Activated CD4-positive, alpha-beta T cell treated with anti-CD3 and anti-CD28 coated beads for 36 hours (primary cell): ENCODE data around the gene GRAP2. TPM values are rescaled to one million over a fixed set of nuclear protein-coding genes. Genes with fewer than 3 reads are reported as not detected.
"Not testable (repeated sequence)": the region's sequence is repeated elsewhere in the genome, so short reads cannot be mapped to it uniquely, and the experiment has no call there.

Experiments
- ATAC-seq: fragments of 200-7000 bp; cut with Tn5 transposase; one replicate; pipeline ENCODE4 v1.10.0; 2021; ENCODE audit warnings: mild to moderate bottlenecking, moderate library complexity
- CTCF ChIA-PET: fragments of 350-600 bp; sonication (Branson Sonifier 250); formaldehyde crosslinking; loops from one replicate; lab custom pipeline; 2021; ENCODE audit warnings: antibody characterized with exemption; lab: Charles Lee
- POLR2A ChIA-PET: fragments of 350-600 bp; sonication (Branson Sonifier 250); formaldehyde crosslinking; loops from one replicate; lab custom pipeline; 2021; ENCODE audit warnings: antibody characterized with exemption, inconsistent platforms; lab: Charles Lee
- DNase-seq: peaks from one replicate; pipeline ENCODE4 v3.0.0-alpha.2; 2020
- H3K27ac Mint-ChIP-seq: one replicate; pipeline ENCODE4 v1.8.0; 2021; ENCODE audit warnings: mixed read lengths
- H3K27me3 Mint-ChIP-seq: one replicate; pipeline ENCODE4 v1.8.0; 2021; ENCODE audit warnings: mixed read lengths
- H3K36me3 Mint-ChIP-seq: one replicate; pipeline ENCODE4 v1.8.0; 2021; ENCODE audit warnings: low read depth, mixed read lengths
- H3K4me1 Mint-ChIP-seq: one replicate; pipeline ENCODE4 v1.8.0; 2021; ENCODE audit warnings: mixed read lengths
- H3K4me3 Mint-ChIP-seq: one replicate; pipeline ENCODE4 v1.8.0; 2021; ENCODE audit warnings: mild to moderate bottlenecking, moderate library complexity, mixed read lengths
- H3K9me3 Mint-ChIP-seq: one replicate; pipeline ENCODE4 v1.8.0; 2021; ENCODE audit warnings: low read depth, mixed read lengths
- intact Hi-C, 2 experiments: fragments of 100-400 bp; cut with DNase I in 1 of 2; cut with micrococcal nuclease in 1 of 2; formaldehyde crosslinking; loops; one replicate each; pipeline versions ENCODE4 v1.14.2 to v1.15.1; 2022 to 2024; cut with DNase I, micrococcal nuclease
- total RNA-seq, 2 experiments: library from RNA; stranded (reverse); gene quantifications; one replicate each; pipeline ENCODE4 v1.2.3, GENCODE V29; 2021

The GRAP2 gene
- total RNA-seq, 2 experiments from 2014 or later: 40.6 to 45.5 TPM

DNA sequence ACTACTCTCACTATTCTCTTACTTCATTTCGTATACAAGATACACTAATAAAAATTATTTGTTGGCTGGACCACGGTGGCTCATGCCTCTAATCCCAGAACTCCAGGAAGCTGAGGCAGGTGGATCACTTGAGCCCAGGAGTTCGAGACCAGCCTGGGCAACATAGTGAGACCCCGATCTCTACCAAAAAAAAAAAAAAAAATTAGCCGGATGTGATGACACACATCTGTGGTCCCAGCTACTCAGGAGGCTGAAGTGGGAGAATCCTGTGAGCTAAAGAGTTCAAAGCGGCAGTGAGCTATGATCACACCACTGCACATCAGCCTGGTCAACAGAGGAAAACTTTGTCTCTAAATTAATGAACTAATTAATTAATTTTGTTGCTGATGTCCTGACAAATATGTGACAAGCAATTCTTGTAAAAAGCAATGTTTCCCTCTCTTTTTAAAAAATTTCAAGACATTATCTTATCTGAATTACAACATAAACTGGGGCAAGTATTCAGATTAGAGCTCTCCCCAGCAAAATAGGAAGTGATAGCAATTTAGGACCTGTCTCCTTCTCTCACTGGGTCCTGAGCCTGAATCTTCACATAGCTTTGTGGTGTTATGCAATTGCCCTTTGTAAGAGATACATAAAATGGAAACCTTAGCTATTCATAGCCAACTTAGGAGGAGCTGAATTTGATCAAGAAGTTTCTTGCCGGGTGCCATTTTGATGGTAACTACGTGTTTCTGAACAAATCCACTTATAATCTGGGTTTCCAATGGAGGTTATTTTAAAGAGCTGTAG lies 41.8 kb downstream of the GRAP2 start:
- ChIA-PET CTCF (interaction anchor here (0.6 to 2.9 kb wide), 21 partner anchors 8 to 450 kb away, joined by 3 to 29 read pairs (median 4); no protein-coding TSS in a partner anchor), POLR2A (interaction anchor here (0.6 to 1.3 kb wide), 8 partner anchors 10 to 701 kb away, joined by 3 to 6 read pairs (median 3); partner anchors contain the start of genes MIEF1 and TNRC6B)
- Mint-ChIP-seq H3K4me1 (peaks cover 93% of the 10 kb centered on the region), H3K27ac (peak overlapping the region; percentile 90), H3K4me3 (peak overlapping the region; percentile 57), H3K9me3 (no peaks in the 10 kb centered on the region), H3K36me3 (no peaks in the 10 kb centered on the region), H3K27me3 (no peaks in the 10 kb centered on the region)
- no peak for DNase-seq
- intact Hi-C loops: loop anchor here (5.0 to 10.0 kb wide), 3 partner anchors 320 to 402 kb away; partner anchors contain the start of gene ADSL (in 1 of the 2)
- peak; percentile 20 for ATAC-seq

DNA sequence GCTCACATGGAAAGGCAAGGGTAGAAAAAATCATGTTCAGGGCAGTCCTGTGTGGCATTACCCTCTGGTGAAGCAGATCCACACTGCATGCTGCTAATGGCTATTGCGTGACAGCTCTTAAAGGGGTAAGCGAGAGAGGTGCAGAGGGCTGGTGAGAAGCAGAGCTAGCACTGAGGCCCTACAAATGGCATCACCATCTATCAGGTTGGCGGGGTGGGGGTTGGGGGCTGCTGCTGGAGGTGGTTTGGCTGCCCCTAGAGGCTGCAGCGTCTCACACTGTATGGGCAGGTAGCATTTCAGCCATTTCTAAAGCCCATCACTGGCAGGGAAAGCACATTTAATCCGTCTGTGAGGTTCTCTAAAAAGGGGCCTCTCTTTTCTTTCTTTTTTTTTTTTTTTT lies 42.5 kb downstream of the GRAP2 start:
- ChIA-PET POLR2A (interaction anchor here (0.6 to 1.3 kb wide), 3 partner anchors 9 to 441 kb away, joined by 3 to 4 read pairs (median 3); partner anchors contain the start of gene MIEF1), CTCF (interaction anchor here (0.6 to 2.9 kb wide), 17 partner anchors 8 to 450 kb away, joined by 3 to 29 read pairs (median 4); no protein-coding TSS in a partner anchor)
- DNase-seq: peak; percentile 72
- no peaks in the 10 kb centered on the region for H3K27me3 Mint-ChIP-seq
- intact Hi-C loops: loop anchor here (5.0 to 10.0 kb wide), 3 partner anchors 321 to 401 kb away; partner anchors contain the start of gene ADSL (in 1 of the 2)
- no peaks in the 10 kb centered on the region for H3K9me3 Mint-ChIP-seq
- H3K36me3 Mint-ChIP-seq: no peaks in the 10 kb centered on the region
- H3K4me1 Mint-ChIP-seq: peaks cover 92% of the 10 kb centered on the region
- ATAC-seq: peak; percentile 15
- peak overlapping the region; percentile 57 for H3K4me3 Mint-ChIP-seq
- peak overlapping the region; percentile 90 for H3K27ac Mint-ChIP-seq

- ChIA-PET CTCF (interaction anchor here (0.7 to 2.9 kb wide), 7 partner anchors 8 to 99 kb away, joined by 3 to 29 read pairs (median 5); no protein-coding TSS in a partner anchor), POLR2A (interaction anchor here (1.3 kb wide), 1 partner anchor 9 kb away, joined by 4 read pairs; no protein-coding TSS in a partner anchor)
- peak overlapping the region; percentile 90 for H3K27ac Mint-ChIP-seq
- H3K4me3 Mint-ChIP-seq: peak overlapping the region; percentile 57
- DNase-seq (peak; percentile 48), ATAC-seq (no peak)
- H3K36me3 Mint-ChIP-seq: peaks cover 3% of the 10 kb centered on the region
- no peaks in the 10 kb centered on the region for H3K9me3 Mint-ChIP-seq
- intact Hi-C loops: loop anchor here (5.0 to 10.0 kb wide), 3 partner anchors 322 to 401 kb away; partner anchors contain the start of gene ADSL (in 1 of the 2)
- H3K4me1 Mint-ChIP-seq: peaks cover 92% of the 10 kb centered on the region
- no peaks in the 10 kb centered on the region for H3K27me3 Mint-ChIP-seq
Observed at GRCh38 chr22:39943953-39944872, 43.3 kb downstream of the GRAP2 start.

- Mint-ChIP-seq H3K36me3 (peaks cover 15% of the 10 kb centered on the region), H3K9me3 (no peaks in the 10 kb centered on the region), H3K4me1 (peaks cover 94% of the 10 kb centered on the region), H3K4me3 (no peak overlapping the region), H3K27me3 (no peaks in the 10 kb centered on the region), H3K27ac (no peak overlapping the region)
- CTCF ChIA-PET: interaction anchor here (0.8 to 1.6 kb wide), 10 partner anchors 9 to 79 kb away, joined by 3 to 7 read pairs (median 4); no protein-coding TSS in a partner anchor
- ATAC-seq: no peak
- POLR2A ChIA-PET: interaction anchor here (1.5 kb wide), 1 partner anchor 48 kb away, joined by 6 read pairs; no protein-coding TSS in a partner anchor
- intact Hi-C loops: loop anchor here in 1 of 2 experiments (5.0 to 10.0 kb wide), 2 partner anchors 324 to 399 kb away; partner anchors contain the start of gene ADSL
- DNase-seq: no peak
Observed at GRCh38 chr22:39946126-39946502, 45.2 kb downstream of the GRAP2 start.

- peak; percentile 27 for ATAC-seq
- H3K4me3 Mint-ChIP-seq: peak overlapping the region; percentile 50
- H3K36me3 Mint-ChIP-seq: peaks cover 20% of the 10 kb centered on the region
- intact Hi-C loops: loop anchor here in 1 of 2 experiments (5.0 to 10.0 kb wide), 2 partner anchors 324 to 398 kb away; partner anchors contain the start of gene ADSL
- DNase-seq: no peak
- no peaks in the 10 kb centered on the region for H3K9me3 Mint-ChIP-seq
- peak overlapping the region; percentile 89 for H3K27ac Mint-ChIP-seq
- H3K4me1 Mint-ChIP-seq: peaks cover 96% of the 10 kb centered on the region
- ChIA-PET CTCF (interaction anchor here (0.6 to 1.6 kb wide), 9 partner anchors 10 to 78 kb away, joined by 3 to 7 read pairs (median 4); no protein-coding TSS in a partner anchor), POLR2A (interaction anchor here (1.5 kb wide), 1 partner anchor 47 kb away, joined by 6 read pairs; no protein-coding TSS in a partner anchor)
- no peaks in the 10 kb centered on the region for H3K27me3 Mint-ChIP-seq
Observed at GRCh38 chr22:39946503-39947219, 45.8 kb downstream of the GRAP2 start.

- peak overlapping the region; percentile 89 for H3K27ac Mint-ChIP-seq
- POLR2A ChIA-PET: interaction anchor here (0.6 to 1.5 kb wide), 2 partner anchors 15 to 46 kb away, joined by 3 to 6 read pairs; no protein-coding TSS in a partner anchor
- ATAC-seq: no peak
- H3K36me3 Mint-ChIP-seq: peaks cover 23% of the 10 kb centered on the region
- CTCF ChIA-PET: interaction anchor here (0.6 to 1.4 kb wide), 5 partner anchors 11 to 77 kb away, joined by 3 to 7 read pairs (median 4); no protein-coding TSS in a partner anchor
- no peaks in the 10 kb centered on the region for H3K9me3 Mint-ChIP-seq
- H3K4me1 Mint-ChIP-seq: peaks cover 98% of the 10 kb centered on the region
- DNase-seq: no peak
- peak overlapping the region; percentile 50 for H3K4me3 Mint-ChIP-seq
- intact Hi-C loops: loop anchor here in 1 of 2 experiments (5.0 to 10.0 kb wide), 2 partner anchors 325 to 397 kb away; partner anchors contain the start of gene ADSL
- no peaks in the 10 kb centered on the region for H3K27me3 Mint-ChIP-seq
Observed at GRCh38 chr22:39947220-39948216, 46.6 kb downstream of the GRAP2 start.

DNA sequence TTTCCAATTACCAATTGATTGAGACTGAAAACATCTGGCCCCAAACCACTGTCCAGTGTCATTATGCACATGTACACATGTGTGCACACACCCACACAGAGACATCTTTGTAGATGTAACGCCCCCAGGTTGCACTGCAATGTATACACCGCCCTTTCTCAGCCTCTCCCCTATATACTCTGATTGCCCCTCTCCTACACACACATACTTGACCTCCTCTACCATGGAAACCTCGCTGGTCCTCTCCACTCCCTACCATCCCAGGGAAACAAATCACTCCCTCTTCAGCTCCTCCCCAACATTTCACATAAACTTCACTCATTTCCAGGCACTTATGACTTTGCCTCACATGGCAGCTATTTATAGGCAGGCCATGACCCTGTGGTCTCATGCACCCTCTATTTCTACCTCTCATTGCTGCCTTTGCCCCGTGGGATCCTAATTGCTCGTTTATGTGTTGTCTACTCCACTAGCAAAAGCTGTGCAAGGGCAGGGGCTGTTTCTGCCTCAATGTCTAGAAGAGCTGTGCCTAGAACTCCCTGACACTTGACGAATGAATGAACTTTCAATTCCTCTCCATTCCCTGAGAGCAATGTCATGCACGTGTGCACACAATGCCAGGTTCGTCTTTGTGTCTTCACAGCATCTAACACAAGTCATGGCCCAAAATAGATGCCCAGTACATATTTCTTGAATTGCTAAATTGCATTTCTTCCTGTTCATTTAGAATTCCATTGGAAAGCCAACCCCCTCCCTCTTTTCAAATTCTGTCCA lies 49.3 kb downstream of the GRAP2 start:
- no peak for DNase-seq
- no peak for ATAC-seq
- H3K4me1 Mint-ChIP-seq: peaks cover 98% of the 10 kb centered on the region
- peaks cover 35% of the 10 kb centered on the region for H3K36me3 Mint-ChIP-seq
- no peaks in the 10 kb centered on the region for H3K27me3 Mint-ChIP-seq
- ChIA-PET CTCF (interaction anchor here (0.6 to 3.8 kb wide), 5 partner anchors 7 to 171 kb away, joined by 3 to 29 read pairs (median 3); no protein-coding TSS in a partner anchor), POLR2A (interaction anchor here (0.6 kb wide), 1 partner anchor 39 kb away, joined by 7 read pairs; no protein-coding TSS in a partner anchor)
- peak overlapping the region; percentile 52 for H3K27ac Mint-ChIP-seq
- no peaks in the 10 kb centered on the region for H3K9me3 Mint-ChIP-seq
- intact Hi-C loops: loop anchor here in 1 of 2 experiments (5.0 to 10.0 kb wide), 3 partner anchors 42 to 395 kb away; partner anchors contain the start of genes ADSL and FAM83F
- H3K4me3 Mint-ChIP-seq: no peak overlapping the region

GRCh38 chr22:39951603-39952293 lies 50.9 kb downstream of the GRAP2 start:
- H3K27me3 Mint-ChIP-seq, H3K9me3 Mint-ChIP-seq: not testable (repeated sequence)
- DNase-seq: peak; percentile 51
- Mint-ChIP-seq H3K4me3 (peak overlapping the region; percentile 32), H3K36me3 (peaks cover 42% of the 10 kb centered on the region), H3K27ac (peak overlapping the region; percentile 87), H3K4me1 (peaks cover 92% of the 10 kb centered on the region)
- ChIA-PET POLR2A (interaction anchor here (0.6 to 1.5 kb wide), 5 partner anchors 13 to 428 kb away, joined by 3 to 6 read pairs (median 4); no protein-coding TSS in a partner anchor), CTCF (interaction anchor here (1.0 to 3.8 kb wide), 7 partner anchors 8 to 417 kb away, joined by 3 to 29 read pairs (median 5); no protein-coding TSS in a partner anchor)
- intact Hi-C loops: loop anchor here in 1 of 2 experiments (1.0 to 5.0 kb wide), 2 partner anchors 10 to 41 kb away; partner anchors contain the start of gene FAM83F
- ATAC-seq: peak; percentile 71
